MM.1S (cell line): ENCODE results near the gene SH3RF3.

Experiments used
- DNase-seq: peaks from one replicate; pipeline ENCODE4 v3.0.0-alpha.2; 2015
- H2AFZ ChIP-seq: fragments of 300-600 bp; sonication (generic); 2 replicates; pipeline ENCODE4 v1.6.0; 2016; ENCODE audit warnings: antibody characterized with exemption, low read length
- H3F3A ChIP-seq: fragments of 300-600 bp; sonication (generic); 2 replicates; pipeline ENCODE4 v1.6.1; 2016; ENCODE audit warnings: mild to moderate bottlenecking, antibody characterized with exemption, low read length, moderate library complexity, mixed read lengths; ENCODE audit not compliant: insufficient read depth
- H3K27ac ChIP-seq: fragments of 300-600 bp; sonication (generic); 2 replicates; pipeline ENCODE4 v1.5.1; 2016; ENCODE audit warnings: mild to moderate bottlenecking, low read length
- H3K27me3 ChIP-seq: fragments of 300-600 bp; sonication (generic); replicated peaks from 2 replicates; pipeline ENCODE4 v1.6.0; 2016; ENCODE audit warnings: low read length; ENCODE audit not compliant: insufficient read depth
- H3K36me3 ChIP-seq: fragments of 300-600 bp; sonication (generic); replicated peaks from 2 replicates; pipeline ENCODE4 v1.6.1; 2016; ENCODE audit warnings: mild to moderate bottlenecking, low read length, mixed read lengths; ENCODE audit not compliant: insufficient read depth
- H3K4me1 ChIP-seq: fragments of 300-600 bp; sonication (generic); 2 replicates; pipeline ENCODE4 v1.6.1; 2016; ENCODE audit warnings: low read length, mixed read lengths
- H3K4me2 ChIP-seq: fragments of 300-600 bp; sonication (generic); 2 replicates; pipeline ENCODE4 v1.6.0; 2016; ENCODE audit warnings: low read depth, low read length
- H3K4me3 ChIP-seq: fragments of 300-600 bp; sonication (generic); 2 replicates; pipeline ENCODE4 v1.5.1; 2016; ENCODE audit warnings: low read length, mixed read lengths
- H3K79me2 ChIP-seq: fragments of 300-600 bp; sonication (generic); 2 replicates; pipeline ENCODE4 v1.6.1; 2016; ENCODE audit warnings: mixed run types, low read length, mixed read lengths
- H3K9ac ChIP-seq: fragments of 300-600 bp; sonication (generic); 2 replicates; pipeline ENCODE4 v1.6.1; 2016; ENCODE audit warnings: low read length, mixed read lengths
- H3K9me2 ChIP-seq: fragments of 300-600 bp; sonication (generic); replicated peaks from 2 replicates; pipeline ENCODE4 v1.6.1; 2016; ENCODE audit warnings: mild to moderate bottlenecking, low read length, mixed read lengths; ENCODE audit not compliant: insufficient read depth
- H3K9me3 ChIP-seq: fragments of 300-600 bp; sonication (generic); replicated peaks from 2 replicates; pipeline ENCODE4 v1.6.1; 2016; ENCODE audit warnings: mild to moderate bottlenecking, low read length, mixed read lengths; ENCODE audit not compliant: insufficient read depth
- H4K20me1 ChIP-seq: fragments of 300-600 bp; sonication (generic); 2 replicates; pipeline ENCODE4 v1.6.1; 2016; ENCODE audit warnings: mild to moderate bottlenecking, low read length, moderate library complexity, mixed read lengths; ENCODE audit not compliant: insufficient read depth
- CTCF ChIP-seq: fragments of 300-600 bp; sonication (generic); IDR thresholded peaks from 2 replicates; pipeline ENCODE4 v1.5.1; 2016; ENCODE audit warnings: antibody characterized with exemption, low read length, mixed read lengths
- EZH2 ChIP-seq: fragments of 300-600 bp; sonication (generic); optimal IDR thresholded peaks from 2 replicates; pipeline ENCODE3; 2017; ENCODE audit warnings: low read depth, mild to moderate bottlenecking, antibody characterized with exemption, low read length, mixed read lengths
- EZH2phosphoT487 ChIP-seq: fragments of 300-600 bp; sonication (generic); IDR thresholded peaks from 2 replicates; pipeline ENCODE4 v1.6.1; 2018; ENCODE audit warnings: antibody characterized with exemption, low read length

Gene SH3RF3

GRCh38 chr2:109174214-109174613 lies 45.2 kb downstream of the SH3RF3 start:
- H3K4me2 ChIP-seq = no peak overlapping the region
- no peaks in the 10 kb centered on the region for H3K9me3 ChIP-seq
- no peak overlapping the region for H2AFZ ChIP-seq
- no peaks in the 10 kb centered on the region for H4K20me1 ChIP-seq
- no peaks in the 10 kb centered on the region for H3K9me2 ChIP-seq
- H3K36me3 ChIP-seq = no peaks in the 10 kb centered on the region
- no peak overlapping the region for H3K27ac ChIP-seq
- peaks cover 6% of the 10 kb centered on the region; the same call in 1 of the 2 replicates for H3F3A ChIP-seq
- H3K4me3 ChIP-seq = no peak overlapping the region
- H3K4me1 ChIP-seq = peaks cover 17% of the 10 kb centered on the region
- no peak for DNase-seq
- H3K9ac ChIP-seq = no peak overlapping the region
- no peak for TF ChIP-seq EZH2phosphoT487
- TF ChIP-seq EZH2 = no peak
- TF ChIP-seq CTCF = no peak
- H3K27me3 ChIP-seq = no peaks in the 10 kb centered on the region
- H3K79me2 ChIP-seq = peaks cover 95% of the 10 kb centered on the region

GRCh38 chr2:109174626-109175349 lies 45.8 kb downstream of the SH3RF3 start:
- Histone ChIP-seq H3K4me1 (peaks cover 17% of the 10 kb centered on the region), H3K4me3 (no peak overlapping the region), H3K9ac (no peak overlapping the region), H3K36me3 (no peaks in the 10 kb centered on the region), H4K20me1 (no peaks in the 10 kb centered on the region), H3K4me2 (no peak overlapping the region), H2AFZ (no peak overlapping the region), H3K27me3 (no peaks in the 10 kb centered on the region), H3K9me3 (no peaks in the 10 kb centered on the region), H3K79me2 (peaks cover 96% of the 10 kb centered on the region), H3K9me2 (no peaks in the 10 kb centered on the region), H3F3A (peaks cover 6% of the 10 kb centered on the region; the same call in 1 of the 2 replicates), H3K27ac (peak overlapping the region; percentile 6; the same call in 1 of the 2 replicates)
- TF ChIP-seq CTCF = no peak
- no peak for TF ChIP-seq EZH2phosphoT487
- no peak for TF ChIP-seq EZH2
- DNase-seq = no peak

GRCh38 chr2:109175350-109175678 lies 46.3 kb downstream of the SH3RF3 start:
- peak; percentile 44 for DNase-seq

More at GRCh38 chr2:109175350-109175678, 46.3 kb downstream of the SH3RF3 start:
- H3K9me2 ChIP-seq = no peaks in the 10 kb centered on the region
- no peaks in the 10 kb centered on the region for H3K36me3 ChIP-seq
- H2AFZ ChIP-seq = no peak overlapping the region
- H3K9ac ChIP-seq = no peak overlapping the region
- H3K9me3 ChIP-seq = no peaks in the 10 kb centered on the region
- H3K4me2 ChIP-seq = no peak overlapping the region
- H3F3A ChIP-seq = peaks cover 6% of the 10 kb centered on the region; the same call in 1 of the 2 replicates
- peaks cover 100% of the 10 kb centered on the region for H3K79me2 ChIP-seq
- peak overlapping the region; percentile 6; the same call in 1 of the 2 replicates for H3K27ac ChIP-seq
- H3K4me1 ChIP-seq = peaks cover 17% of the 10 kb centered on the region
- H3K4me3 ChIP-seq = no peak overlapping the region
- H4K20me1 ChIP-seq = no peaks in the 10 kb centered on the region
- TF ChIP-seq EZH2phosphoT487 (no peak), EZH2 (no peak), CTCF (no peak)
- H3K27me3 ChIP-seq = no peaks in the 10 kb centered on the region
